Measurements from ENCODE around the gene PPM1H.

Gene PPM1H

GRCh38 chr12:62712681-62713573 is 222.0 kb downstream of the PPM1H start:
- Histone ChIP-seq H3K9me2 (replicated peaks; ENCODE audit: low read depth, low read length) (no peaks in the 10 kb centered on the region), H3K4me1 (ENCODE audit: insufficient read depth, low read length, poor library complexity, severe bottlenecking) (no peaks in the 10 kb centered on the region), H3K9ac (ENCODE audit: low read depth, low read length, poor library complexity, severe bottlenecking) (no peak overlapping the region), H2AFZ (ENCODE audit: low read length) (no peak overlapping the region), H3K4me2 (ENCODE audit: low read depth, low read length, poor library complexity, severe bottlenecking) (no peak overlapping the region), H3K79me2 (ENCODE audit: insufficient read depth, low read length) (no peaks in the 10 kb centered on the region), H3K36me3 (ENCODE audit: insufficient read depth, low read length) (peaks cover 34% of the 10 kb centered on the region; the same call in 1 of the 2 replicates), H3K9me3 (ENCODE audit: insufficient read depth, low read depth, low read length) (no peaks in the 10 kb centered on the region), H3F3A (ENCODE audit: low read depth) (no peaks in the 10 kb centered on the region), H4K20me1 (ENCODE audit: insufficient read depth, low read length, poor library complexity, severe bottlenecking) (no peaks in the 10 kb centered on the region), H3K27me3 (ENCODE audit: insufficient read depth, low read length, poor library complexity, severe bottlenecking) (no peaks in the 10 kb centered on the region), H3K4me3 (ENCODE audit: low read length, poor library complexity, severe bottlenecking) (no peak overlapping the region)
- TF ChIP-seq EZH2phosphoT487 (IDR thresholded peaks at IDR 0.05; ENCODE audit: borderline replicate concordance) (no peak), CTCF (conservative IDR thresholded peaks at IDR 0.05; ENCODE audit: low read length) (no peak)

- TF ChIP-seq EZH2phosphoT487 (IDR thresholded peaks at IDR 0.05; ENCODE audit: borderline replicate concordance): no peak
- no peak for TF ChIP-seq CTCF (conservative IDR thresholded peaks at IDR 0.05; ENCODE audit: low read length)
- Histone ChIP-seq H3K4me1 (ENCODE audit: insufficient read depth, low read length, poor library complexity, severe bottlenecking) (no peaks in the 10 kb centered on the region), H3K9me3 (ENCODE audit: insufficient read depth, low read depth, low read length) (no peaks in the 10 kb centered on the region), H3K9ac (ENCODE audit: low read depth, low read length, poor library complexity, severe bottlenecking) (no peak overlapping the region), H3K36me3 (ENCODE audit: insufficient read depth, low read length) (peaks cover 26% of the 10 kb centered on the region; the same call in 1 of the 2 replicates), H3K9me2 (replicated peaks; ENCODE audit: low read depth, low read length) (no peaks in the 10 kb centered on the region), H3F3A (ENCODE audit: low read depth) (no peaks in the 10 kb centered on the region), H3K79me2 (ENCODE audit: insufficient read depth, low read length) (no peaks in the 10 kb centered on the region), H3K4me2 (ENCODE audit: low read depth, low read length, poor library complexity, severe bottlenecking) (no peak overlapping the region), H4K20me1 (ENCODE audit: insufficient read depth, low read length, poor library complexity, severe bottlenecking) (no peaks in the 10 kb centered on the region), H2AFZ (ENCODE audit: low read length) (no peak overlapping the region), H3K27me3 (ENCODE audit: insufficient read depth, low read length, poor library complexity, severe bottlenecking) (no peaks in the 10 kb centered on the region), H3K4me3 (ENCODE audit: low read length, poor library complexity, severe bottlenecking) (no peak overlapping the region)
These were observed 223.2 kb downstream of the PPM1H start for GRCh38 chr12:62711631-62712241.

GRCh38 chr12:62709311-62709710 is 225.6 kb downstream of the PPM1H start:
- Histone ChIP-seq H3K9ac (ENCODE audit: low read depth, low read length, poor library complexity, severe bottlenecking) (no peak overlapping the region), H3K79me2 (ENCODE audit: insufficient read depth, low read length) (no peaks in the 10 kb centered on the region), H3F3A (ENCODE audit: low read depth) (no peaks in the 10 kb centered on the region), H3K9me2 (replicated peaks; ENCODE audit: low read depth, low read length) (no peaks in the 10 kb centered on the region), H3K4me1 (ENCODE audit: insufficient read depth, low read length, poor library complexity, severe bottlenecking) (no peaks in the 10 kb centered on the region), H3K4me3 (ENCODE audit: low read length, poor library complexity, severe bottlenecking) (no peak overlapping the region), H4K20me1 (ENCODE audit: insufficient read depth, low read length, poor library complexity, severe bottlenecking) (no peaks in the 10 kb centered on the region), H2AFZ (ENCODE audit: low read length) (no peak overlapping the region), H3K27me3 (ENCODE audit: insufficient read depth, low read length, poor library complexity, severe bottlenecking) (no peaks in the 10 kb centered on the region), H3K4me2 (ENCODE audit: low read depth, low read length, poor library complexity, severe bottlenecking) (no peak overlapping the region), H3K36me3 (ENCODE audit: insufficient read depth, low read length) (peaks cover 18% of the 10 kb centered on the region; the same call in 1 of the 2 replicates), H3K9me3 (ENCODE audit: insufficient read depth, low read depth, low read length) (no peaks in the 10 kb centered on the region)
- no peak for TF ChIP-seq EZH2phosphoT487 (IDR thresholded peaks at IDR 0.05; ENCODE audit: borderline replicate concordance)
- TF ChIP-seq CTCF (conservative IDR thresholded peaks at IDR 0.05; ENCODE audit: low read length): no peak

Data from Loucy (cell line).